Retinal pigment epithelial cell (primary cell): ENCODE results near the gene UGT1A6.

Experiments used
- DNase-seq: peaks from one replicate; pipeline ENCODE4 v3.0.0-alpha.2; 2010; ENCODE audit warnings: low read depth
- H3K4me3 ChIP-seq: 2 replicates; pipeline ENCODE4 v1.5.1; 2011; ENCODE audit warnings: mild to moderate bottlenecking, low read length, control low read depth, moderate library complexity
- TF ChIP-seq, protein P1 (sequence below): conservative IDR thresholded peaks from 2 replicates; pipeline ENCODE4 v1.5.1; 2011; ENCODE audit warnings: low read depth, low read length, control low read depth, inconsistent platforms

The UGT1A6 gene

DNA sequence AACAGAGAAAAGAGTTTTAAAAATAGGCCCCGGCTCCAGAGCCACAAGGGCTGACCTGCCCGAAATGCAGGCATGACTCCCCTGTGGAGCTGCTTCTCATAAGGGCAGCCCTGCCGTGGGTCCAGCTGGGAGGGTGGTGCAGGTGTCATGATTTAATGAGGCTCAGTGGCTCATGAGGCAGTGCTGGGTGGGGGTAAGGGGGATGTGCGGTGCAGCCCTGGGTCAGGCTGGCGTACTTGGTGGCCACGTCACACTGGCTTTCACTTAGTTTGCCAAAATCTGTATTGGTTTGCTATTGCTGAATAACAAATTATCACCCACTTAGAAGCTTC, 128.1 kb downstream of the UGT1A6 start:
- TF ChIP-seq, protein P1, sequence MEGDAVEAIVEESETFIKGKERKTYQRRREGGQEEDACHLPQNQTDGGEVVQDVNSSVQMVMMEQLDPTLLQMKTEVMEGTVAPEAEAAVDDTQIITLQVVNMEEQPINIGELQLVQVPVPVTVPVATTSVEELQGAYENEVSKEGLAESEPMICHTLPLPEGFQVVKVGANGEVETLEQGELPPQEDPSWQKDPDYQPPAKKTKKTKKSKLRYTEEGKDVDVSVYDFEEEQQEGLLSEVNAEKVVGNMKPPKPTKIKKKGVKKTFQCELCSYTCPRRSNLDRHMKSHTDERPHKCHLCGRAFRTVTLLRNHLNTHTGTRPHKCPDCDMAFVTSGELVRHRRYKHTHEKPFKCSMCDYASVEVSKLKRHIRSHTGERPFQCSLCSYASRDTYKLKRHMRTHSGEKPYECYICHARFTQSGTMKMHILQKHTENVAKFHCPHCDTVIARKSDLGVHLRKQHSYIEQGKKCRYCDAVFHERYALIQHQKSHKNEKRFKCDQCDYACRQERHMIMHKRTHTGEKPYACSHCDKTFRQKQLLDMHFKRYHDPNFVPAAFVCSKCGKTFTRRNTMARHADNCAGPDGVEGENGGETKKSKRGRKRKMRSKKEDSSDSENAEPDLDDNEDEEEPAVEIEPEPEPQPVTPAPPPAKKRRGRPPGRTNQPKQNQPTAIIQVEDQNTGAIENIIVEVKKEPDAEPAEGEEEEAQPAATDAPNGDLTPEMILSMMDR, result no peak
- DNase-seq, result no peak
- H3K4me3 ChIP-seq, result no peak overlapping the region

DNA sequence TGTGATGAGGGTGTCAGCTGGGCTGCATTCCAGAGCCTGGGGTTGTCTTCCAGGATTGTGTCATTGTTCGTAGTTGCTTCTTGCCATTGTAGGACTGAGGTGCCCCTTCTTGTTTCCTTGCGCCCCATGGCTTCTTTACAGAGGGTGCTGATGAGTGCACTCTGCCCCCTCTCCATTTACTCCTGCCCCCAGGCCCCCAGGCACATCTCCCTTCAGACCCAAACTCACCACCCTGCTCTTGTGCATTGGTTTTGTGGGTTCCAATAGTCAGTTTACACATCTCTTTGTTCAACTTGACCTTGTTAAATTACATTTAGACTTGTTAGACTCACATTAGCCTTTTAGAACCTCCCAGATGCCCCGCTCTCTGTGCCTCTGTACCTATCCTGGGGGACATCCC, 128.5 kb downstream of the UGT1A6 start:
- no peak overlapping the region for H3K4me3 ChIP-seq
- DNase-seq, result no peak
- TF ChIP-seq, protein P1, result no peak

DNA sequence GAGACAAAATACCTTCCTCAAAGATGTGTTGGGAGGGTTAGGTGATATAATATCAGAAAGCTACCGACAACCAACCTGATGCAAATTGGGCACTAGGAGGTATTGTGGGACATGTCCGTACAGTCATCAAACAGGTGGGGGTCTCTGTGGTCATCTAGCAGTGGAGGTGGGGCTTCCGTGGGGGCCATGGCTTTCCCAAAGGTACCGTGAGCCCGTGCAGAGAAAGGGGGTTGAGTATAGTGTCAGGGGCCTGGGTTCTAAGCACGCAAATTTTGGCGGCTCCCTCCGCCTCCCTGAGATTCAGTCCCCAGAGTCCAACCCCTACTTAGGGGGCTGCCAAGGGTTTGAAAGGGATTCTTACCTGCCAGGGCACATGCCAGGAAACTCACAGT, 129.0 kb downstream of the UGT1A6 start:
- TF ChIP-seq, protein P1, result no peak
- no peak for DNase-seq
- H3K4me3 ChIP-seq, result no peak overlapping the region

DNA sequence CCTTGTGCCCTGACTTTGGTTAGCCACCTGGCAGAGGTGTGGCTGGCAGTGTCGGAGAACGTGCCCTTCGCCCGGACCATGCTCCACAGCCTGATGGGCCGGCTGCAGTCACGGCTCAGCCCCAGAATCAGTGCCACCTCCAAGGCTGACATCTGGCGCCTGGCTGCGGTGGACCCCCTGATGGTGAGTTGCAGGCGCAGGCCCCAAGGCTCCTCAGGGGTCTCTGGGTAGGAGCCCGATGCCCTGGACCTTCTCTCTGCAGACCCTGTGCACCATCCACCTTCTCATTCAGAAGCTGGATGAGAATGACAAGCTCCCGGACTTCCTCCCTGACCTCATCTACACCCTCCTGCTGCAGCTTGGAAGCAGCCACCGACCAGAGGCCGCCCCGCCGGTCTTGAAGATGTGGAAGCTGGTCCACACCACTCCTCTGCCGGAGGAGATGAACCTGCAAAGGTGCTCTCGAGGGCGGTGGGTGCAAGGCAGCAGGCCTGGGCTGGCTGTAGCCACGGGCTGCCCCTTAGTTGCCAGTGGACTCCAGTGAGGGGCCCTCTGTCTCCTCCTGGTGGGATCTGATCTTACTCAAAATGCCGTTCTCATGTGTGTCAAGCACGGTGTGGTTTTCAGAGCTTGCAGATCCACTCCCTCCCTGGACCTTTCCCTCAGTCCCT, 129.5 kb downstream of the UGT1A6 start:
- TF ChIP-seq, protein P1, result no peak
- no peak for DNase-seq
- H3K4me3 ChIP-seq, result no peak overlapping the region
